Activated CD4-positive, alpha-beta T cell treated with anti-CD3 and anti-CD28 coated beads for 1 hour (primary cell): ENCODE data around the gene CLCN1.

Experiments
- DNase-seq: peaks from one replicate; pipeline ENCODE4 v3.0.0-alpha.2; 2020

CLCN1 gene

DNA sequence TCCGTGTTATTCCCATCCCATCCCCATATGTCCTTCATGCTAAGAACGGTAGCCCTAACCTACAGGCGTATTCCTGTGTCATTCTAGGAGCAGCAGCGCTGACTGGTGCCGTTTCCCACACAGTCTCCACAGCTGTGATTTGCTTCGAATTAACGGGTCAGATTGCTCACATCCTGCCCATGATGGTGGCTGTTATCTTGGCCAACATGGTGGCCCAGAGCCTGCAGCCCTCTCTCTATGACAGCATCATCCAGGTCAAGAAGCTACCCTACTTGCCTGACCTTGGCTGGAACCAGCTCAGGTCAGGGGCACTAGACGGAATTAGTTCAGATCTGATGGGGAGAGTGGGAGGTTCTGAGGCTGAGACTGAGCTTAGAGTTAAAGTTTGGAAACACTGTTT lies 25.9 kb downstream of the CLCN1 start:
- no peak for DNase-seq

DNA sequence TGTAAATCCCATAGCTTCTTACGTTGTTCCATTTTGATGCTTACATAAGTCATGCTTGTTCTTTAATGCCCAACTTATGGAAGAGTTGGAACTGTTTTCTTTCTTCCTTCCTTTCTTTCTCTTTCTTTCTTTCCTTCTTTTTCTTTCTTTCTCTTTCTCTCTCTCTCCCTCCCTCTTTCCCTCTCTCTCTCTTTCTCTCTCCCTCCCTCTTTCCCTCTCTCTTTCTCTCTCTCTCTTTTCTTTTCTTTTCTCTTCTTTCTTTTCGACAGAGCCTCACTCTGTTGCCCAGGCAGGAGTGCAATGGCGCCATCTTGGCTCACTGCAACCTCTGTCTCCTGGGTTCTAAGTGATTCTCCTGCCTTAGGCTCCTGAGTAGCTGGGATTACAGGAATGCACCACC lies 27.7 kb downstream of the CLCN1 start:
- DNase-seq = no peak

DNA sequence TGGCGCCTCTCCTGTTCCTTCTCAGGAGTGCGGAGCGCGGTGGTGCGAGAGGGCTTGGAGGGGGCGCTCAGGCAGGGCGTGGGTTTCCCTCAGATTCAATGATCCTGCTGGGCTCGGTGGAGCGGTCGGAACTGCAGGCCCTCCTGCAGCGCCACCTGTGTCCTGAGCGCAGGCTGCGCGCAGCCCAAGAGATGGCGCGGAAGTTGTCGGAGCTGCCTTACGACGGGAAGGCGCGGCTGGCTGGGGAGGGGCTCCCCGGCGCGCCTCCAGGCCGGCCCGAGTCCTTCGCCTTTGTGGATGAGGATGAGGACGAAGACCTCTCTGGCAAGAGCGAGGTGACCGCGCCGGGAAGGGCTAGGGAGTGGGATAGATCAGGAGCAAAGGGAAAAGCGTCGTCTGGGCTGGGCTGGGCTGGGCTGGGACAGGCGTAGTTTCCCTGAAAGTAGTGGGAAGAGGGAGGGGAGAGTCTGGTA lies 29.6 kb downstream of the CLCN1 start:
- DNase-seq = peak; percentile 47

DNA sequence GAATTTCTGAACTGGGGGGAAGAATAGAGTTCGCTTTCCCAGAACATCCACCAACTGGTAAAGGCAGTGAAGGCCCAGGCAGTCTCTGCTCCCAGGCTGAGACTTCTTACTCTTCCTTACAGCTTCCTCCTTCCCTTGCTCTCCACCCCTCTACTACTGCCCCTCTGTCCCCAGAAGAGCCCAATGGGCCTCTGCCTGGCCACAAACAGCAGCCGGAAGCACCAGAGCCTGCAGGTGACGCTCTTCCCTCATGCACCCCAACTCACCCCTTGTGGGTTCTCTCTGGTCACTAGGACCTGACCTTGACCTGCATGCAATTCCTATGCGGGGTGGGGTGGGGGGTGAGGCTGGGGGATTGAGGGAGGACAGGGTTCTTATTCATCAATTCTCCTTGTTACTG lies 30.1 kb downstream of the CLCN1 start:
- DNase-seq = no peak

DNA sequence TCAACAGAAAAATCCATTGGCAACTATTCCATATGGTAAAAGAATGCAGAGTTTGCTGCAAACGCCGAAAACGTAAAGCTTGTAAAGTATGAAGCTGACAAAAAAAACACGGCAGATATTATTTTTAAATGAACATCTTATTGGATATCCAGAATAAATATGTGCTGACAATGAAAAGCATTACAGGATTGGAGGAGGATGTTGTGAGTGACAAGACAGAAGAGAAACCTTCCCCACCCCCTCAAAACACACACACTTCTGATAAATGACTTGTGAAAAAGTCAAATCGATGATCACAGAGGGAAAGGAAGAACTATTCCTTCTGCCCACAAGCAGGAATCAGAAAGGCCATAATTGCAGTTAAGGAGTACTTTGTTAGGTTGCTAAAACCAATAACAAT lies 32.0 kb downstream of the CLCN1 start:
- no peak for DNase-seq

DNA sequence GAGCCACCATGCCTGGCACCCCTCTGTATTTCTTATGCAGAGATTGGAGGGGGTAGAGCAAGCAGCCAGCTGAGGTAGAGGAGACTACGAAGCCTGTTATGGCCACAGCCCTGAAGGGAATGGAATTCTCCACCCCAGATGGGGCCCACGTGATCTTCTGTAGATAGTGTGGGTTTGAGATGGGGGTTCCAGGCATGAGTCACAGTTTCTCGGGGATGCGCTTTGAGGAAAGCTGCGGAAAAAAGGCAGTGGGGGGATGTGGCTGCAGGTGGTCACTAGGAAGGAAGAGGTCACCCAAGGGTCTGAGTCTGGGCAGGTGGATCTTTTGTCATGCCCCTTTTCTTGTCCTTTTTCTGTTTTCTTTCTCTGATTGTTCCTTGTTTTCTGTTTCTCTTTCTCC lies 35.1 kb downstream of the CLCN1 start:
- no peak for DNase-seq

DNA sequence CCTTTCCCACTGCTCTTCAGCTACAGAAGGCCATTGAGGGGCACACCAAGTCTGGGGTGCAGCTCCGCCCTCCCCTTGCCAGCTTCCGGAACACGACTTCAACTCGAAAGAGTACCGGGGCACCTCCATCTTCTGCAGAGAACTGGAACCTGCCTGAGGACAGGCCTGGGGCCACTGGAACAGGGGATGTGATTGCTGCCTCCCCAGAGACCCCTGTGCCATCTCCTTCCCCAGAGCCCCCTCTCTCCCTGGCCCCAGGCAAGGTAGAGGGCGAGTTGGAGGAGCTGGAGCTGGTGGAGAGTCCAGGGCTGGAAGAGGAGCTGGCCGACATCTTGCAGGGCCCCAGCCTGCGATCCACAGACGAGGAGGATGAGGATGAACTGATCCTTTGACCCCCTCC lies 35.7 kb downstream of the CLCN1 start:
- no peak for DNase-seq

DNA sequence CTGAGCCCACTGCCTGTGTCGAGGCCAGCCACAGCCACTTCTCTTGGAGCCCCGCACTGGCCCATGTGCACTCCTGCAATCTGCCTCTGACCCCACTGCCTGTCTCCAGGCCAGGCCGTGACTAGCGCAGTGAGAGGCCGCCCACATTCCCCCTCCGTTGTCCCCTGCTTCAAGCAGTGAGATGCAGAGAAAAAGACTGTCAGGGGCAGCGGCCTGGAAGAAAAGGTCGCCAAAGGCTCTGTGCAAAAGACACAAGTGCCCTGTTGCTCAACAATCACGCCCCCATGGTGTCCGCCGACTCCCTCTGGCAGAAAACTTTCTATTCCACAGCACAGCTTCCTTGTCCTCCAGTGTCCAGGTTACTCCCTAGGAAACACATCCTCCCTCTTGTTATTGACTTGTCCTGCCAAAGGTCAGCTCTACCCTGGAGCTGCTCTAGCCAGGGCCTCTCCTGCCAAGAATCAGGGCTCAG lies 36.7 kb downstream of the CLCN1 start:
- no peak for DNase-seq

DNA sequence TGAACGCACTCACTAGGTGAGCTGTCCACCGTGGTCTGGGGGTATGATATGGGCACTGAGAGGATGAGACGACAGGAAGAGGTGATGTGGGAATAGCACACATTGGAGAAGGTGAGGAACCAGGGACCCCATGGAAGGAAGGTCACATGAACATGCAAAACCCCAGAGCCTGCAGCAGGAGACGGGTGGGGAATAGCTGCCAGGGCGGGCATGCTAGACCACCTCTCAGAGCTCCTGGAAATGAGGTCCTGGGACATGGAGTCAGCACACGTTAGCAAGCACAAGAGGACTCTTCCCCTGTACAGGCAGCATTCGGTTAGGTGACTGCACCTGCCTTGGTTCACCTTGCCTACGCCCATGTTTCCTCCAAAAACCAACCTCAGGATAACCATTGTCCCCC lies 38.5 kb downstream of the CLCN1 start:
- DNase-seq = no peak

DNA sequence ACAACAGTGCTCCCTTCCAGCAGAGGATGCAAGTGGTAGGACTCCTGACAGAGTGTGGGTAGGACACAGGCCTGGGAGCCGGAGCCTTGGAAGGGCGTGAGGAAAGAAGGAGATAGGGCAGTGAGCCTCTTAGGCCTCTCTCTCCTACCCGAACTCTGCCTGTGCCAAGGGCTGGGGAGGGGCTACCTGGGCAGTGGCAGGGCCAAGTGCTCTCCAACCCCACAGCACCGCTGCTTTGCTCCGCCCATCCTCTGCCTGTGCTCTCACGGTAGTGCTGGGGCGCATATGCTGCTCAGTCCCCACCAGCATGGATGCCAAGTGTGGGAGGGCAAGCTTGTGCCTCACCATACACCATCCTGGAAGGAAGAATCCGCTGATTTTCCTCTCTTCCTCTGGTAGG lies 39.1 kb downstream of the CLCN1 start:
- DNase-seq = no peak

DNA sequence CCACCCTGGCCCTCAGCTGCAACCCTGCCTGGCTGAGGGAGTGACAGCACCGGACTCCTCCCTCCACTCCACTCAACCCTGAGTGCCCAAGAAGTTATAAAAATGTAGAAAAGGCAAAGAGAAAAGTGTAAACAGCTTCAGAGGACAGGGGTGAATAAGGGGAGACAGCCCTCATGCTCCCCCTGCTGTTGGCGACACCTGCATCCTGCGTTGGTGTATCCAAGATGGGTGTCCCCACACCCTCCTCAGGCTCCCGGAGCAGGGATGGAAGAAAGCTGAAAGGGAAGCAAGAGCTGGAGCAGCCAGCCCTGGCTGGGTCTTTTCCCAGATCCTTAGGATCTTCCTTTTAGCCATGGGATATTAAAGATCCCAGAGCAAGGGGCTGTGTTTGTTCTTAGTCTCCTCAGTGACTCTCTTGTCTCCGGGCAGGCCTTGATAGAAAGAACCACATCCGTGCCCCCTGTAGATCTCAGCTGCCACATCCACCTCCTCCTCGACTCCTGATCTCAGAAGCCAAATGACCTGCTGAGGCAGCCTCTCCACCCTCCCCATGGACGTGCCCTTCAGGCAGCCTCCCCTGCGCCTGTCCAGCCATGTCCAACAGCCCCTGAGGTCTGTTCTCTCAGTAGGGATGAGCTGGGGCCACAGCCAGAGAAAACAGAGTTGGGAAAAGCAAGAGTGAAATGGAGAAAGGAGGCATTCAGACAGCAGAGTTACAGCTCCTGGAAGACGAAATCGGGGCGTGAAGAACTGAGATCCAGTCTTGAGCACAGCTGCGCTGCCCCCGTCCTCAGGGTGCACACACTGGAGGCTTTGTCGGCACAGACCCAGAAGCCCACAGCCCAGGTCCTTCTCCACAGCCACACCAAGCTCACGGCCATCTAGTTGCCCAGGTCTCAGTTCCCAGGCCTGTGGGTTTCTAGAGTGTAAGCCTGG lies 39.8 kb downstream of the CLCN1 start:
- no peak for DNase-seq

DNA sequence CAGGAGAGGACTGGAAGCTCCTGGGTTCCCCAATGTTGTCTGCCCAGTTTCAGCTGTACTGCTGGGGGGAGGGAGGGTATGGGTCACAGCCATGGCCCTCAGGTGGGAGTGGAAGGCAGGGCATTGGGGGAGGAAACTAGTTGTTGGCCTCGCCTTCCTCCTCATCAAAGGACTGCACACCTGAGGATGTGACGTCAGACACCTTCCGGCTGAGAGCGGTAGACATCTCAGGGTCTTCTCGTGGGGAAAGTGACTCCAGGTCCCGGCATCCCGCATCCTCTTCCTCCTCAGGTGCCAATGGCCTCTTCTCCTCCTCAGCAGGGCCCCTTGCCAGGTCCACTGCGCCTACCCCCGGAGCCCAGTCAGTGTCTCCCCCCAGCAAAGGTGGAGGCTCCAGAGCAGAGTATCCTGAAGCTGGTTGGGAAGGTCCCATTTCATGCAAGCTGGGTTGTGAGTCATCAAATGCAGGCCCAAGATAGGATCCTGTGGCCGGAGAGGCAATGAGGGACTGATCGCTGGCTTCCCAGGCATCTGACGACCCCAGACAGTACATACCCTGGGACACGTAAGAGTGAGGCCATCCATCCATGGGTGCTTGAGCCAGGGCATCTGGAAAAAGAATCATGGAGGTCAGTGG lies 40.6 kb downstream of the CLCN1 start:
- DNase-seq = no peak

DNA sequence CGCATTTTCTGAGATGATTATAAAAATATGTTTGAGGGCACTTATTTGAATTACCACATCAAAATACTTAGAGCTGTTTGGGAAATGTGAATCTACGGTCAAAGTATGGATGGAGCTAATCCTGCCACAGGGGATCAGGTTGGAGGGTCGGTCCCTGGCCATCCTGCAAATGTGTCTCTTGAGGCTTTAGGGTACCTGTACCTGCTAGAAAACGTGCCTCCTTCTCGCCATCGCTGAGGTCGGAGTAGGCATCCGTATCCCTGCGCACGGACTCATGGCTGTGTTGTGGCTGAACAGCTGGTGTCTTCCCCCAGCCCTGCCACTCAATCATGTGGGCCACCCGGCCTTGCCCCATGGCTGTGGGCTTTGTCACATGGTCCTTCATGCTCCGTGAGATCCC lies 42.7 kb downstream of the CLCN1 start:
- no peak for DNase-seq

DNA sequence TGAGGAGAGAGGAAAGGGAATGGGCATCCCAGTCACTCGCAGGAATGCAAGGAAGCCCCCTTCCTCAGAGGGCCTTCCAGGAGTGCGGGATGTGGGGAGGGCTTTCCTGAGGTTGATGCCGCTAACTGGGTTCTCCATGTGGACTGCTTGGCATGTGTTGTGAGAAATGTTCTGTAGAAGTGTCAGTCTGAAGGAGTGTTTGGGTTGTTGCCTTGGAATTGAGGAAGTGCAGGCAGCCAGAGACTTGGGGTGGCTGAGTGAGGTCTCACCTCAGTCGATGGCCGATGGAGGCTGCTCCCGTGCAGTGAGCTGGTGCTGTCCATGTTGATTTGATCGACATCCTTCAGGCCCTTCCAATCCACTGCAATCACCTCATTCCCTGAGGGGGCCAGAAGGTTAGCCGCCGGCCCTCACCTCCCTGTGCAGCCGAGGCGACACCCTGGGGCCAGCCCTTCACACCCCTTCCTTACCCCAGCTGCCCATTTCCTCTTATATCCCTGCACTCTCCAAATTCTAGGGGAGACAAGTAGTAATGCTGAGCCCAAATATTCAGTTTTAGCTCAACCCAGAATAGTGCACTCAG lies 44.0 kb downstream of the CLCN1 start:
- DNase-seq = no peak

DNA sequence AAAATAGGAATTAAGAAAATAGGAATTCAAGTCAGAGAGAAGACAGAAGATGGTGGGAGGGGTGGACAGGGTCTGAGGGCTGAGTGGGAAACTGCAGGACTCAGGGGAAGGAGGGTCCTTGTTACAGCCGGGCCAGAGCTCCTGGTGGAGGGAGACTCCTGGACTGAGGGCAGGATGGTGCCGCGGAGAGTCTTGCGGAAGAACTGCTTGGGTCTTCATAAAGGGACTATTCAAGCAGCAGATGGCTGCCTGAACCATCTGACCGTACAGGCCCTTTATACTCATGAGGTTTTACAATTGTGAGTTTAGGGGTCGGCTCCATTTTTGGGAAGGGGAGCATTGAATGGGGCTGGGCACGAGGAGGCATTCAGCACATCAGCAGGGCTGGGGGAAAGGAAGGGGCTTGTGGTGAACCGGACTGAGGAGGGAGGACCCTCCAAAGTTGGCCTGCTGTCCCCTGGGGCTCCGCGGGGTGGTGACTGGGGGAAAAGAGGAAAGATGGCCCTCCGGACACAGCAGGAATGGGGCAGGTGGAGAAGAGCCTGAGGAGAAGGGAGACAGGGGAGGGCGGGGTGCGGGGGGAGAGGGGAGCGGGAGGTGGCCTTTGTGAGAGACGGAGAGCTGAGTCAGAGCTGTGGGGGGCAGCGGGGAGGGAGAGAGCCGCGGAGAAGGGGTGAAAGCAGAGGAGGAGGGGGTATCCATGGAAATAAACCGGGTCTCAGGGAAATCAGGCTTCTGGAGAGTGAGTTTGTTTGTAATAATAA lies 45.1 kb downstream of the CLCN1 start:
- no peak for DNase-seq

DNA sequence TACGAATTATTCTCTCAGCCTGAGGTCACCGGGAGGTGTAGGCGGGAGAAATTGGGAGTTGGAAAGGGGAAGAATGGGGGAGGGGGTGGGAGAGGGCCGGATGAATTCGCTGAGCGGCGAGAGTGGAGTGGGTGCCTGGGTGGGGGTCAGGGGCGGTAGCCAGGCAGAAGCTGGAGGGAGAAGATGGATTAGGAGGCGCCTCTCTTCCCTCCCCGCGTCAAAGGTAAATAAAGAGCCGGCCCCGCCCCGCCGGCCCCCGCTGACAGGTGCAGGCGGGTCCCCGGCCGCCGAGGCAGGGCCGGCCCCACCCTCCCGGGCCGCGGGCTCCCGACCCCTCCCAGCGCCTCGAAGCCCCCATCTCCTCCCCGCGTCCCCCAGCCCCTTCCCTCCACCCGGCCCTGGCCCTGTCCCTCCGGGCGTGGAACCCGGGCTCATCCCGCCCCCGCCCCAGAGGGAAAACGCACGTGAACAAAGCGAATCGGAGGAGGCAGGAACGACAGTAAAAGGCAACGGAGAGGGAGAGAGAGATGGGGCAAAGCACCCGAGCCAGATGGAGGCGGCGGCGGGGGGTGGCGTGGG lies 45.7 kb downstream of the CLCN1 start:
- DNase-seq = no peak

DNA sequence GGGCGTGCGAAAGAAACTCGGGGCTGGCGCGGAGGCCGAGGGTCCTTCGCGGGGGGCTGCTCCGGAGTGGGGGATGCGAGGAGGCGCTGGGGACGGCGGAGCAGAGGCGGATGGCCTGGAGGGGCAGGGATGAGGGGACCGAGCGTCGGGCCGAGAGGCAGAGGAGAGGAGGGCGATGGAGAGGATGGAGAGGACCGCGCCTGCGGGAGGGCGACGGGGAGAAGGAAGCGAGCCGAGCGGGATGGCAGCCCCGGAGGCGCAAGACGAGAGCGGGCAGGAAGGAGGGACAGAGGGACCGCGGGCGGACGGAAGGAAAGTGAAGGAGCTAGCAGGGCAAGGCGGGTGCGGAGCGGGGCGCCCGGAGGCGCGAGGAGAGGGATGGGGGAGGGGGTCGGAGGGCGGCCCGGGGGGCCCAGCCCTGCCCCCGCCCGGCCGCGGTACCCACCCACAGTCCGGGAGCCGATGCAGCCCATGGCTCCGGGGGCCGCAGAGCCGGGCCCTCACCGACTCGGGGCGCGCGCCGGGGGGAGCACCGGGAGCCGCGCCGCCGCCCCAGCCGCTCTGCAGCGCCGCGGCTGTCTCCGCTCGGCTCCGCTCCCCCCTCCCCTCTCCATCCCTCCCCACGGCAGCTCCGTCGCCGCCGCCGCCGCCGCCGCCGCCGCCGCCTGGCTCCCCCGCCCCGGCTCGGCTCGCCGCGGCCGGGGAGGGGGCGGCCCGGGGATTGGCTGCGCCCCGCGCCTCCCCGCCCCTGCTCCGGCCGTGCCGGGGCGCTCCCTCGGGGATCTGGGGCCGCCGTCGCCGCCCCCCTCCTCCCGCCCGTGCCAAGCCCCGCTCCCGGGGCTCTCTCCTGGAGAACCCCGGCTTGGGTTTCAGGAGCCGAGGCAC lies 46.5 kb downstream of the CLCN1 start, which contains the start of gene FAM131B:
TSS of gene FAM131B (minus strand) at position 583 of the 885 bp plus-strand sequence. CDS start at position 473, 110 bp downstream.
- no peak for DNase-seq

DNA sequence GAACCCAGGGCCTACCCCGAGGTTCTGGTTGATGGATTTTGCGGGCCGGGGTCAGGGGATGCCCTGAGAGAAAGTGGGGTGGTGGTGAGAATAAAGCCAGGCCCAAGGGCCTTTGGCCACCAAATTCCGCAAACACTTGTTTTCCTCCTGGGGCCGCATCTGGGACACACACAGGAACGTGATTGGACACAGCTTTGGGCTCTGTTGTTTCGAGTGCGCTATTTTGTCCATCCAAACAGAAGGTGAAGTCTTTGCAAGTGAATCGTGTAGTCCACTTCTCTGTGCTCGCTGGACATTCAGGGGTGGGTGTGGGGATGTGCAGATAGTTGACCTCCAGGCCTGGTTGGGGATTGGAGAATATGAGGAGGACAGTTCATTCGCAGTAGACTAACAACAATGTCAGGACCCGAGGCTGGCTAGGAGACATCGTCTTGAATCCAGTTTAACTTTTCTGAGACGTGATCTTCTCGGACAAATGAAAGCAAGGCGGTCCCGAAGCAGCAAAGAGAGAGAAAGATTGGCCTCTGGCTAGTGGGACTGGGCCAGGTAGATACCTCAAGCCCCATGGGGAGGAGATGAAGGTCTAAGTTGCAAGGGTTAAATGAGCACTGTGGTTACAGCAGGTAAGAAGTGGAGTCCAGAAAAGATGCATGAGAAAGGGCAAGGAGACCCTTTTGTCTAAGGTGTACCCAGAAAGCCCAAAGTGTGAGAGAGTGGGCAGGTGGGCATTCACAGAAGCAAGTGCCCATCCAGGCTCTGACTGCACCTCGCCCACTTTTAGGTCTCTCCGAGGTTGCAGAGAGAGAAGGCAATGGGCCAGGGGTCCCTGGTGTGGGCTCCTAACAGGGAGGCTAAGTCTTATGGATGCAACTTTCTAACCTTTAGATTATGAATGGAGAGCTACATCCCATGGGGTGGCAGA lies 47.4 kb downstream of the CLCN1 start:
- no peak for DNase-seq

DNA sequence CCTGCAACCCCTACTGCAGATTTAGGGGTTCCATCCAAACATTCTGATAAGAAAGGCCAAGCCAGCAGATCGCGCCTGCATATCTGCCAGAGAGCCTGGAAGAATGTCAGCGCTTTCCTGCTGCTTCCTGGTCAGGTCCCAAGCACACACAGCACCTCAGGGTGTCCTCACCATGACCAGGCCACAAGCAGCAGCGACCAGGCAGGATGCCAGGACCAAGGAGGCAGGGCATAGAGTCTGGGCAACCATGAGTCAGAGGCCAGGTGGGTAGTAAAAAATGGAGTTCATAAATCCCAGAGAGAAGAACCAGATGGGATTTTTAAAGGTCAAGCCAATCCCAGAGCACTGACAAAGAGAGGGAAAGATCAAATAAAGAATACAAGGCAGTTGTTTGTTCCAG lies 52.1 kb downstream of the CLCN1 start:
- no peak for DNase-seq

DNA sequence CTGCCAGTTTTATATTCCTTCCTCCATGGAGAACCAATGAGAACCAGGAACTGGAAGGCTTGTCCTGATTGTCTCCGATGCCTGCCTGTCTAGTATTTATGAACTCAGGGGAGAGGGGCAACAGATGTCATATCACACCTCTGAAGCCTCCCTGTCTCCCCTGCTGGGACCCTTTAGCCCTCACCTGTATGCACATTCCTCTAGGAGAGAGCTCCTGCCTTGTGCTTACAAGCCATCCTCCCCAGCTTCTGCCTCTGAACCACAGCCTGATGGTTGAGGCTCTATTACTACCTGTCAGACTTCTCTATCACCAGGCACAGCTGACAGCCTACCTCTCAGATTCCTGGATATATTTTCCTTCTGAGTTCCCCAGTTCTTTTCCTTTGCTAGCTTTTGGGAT lies 52.5 kb downstream of the CLCN1 start:
- no peak for DNase-seq
